Measurements from ENCODE around the gene PAK4.
"Not testable (repeated sequence)": the region's sequence is repeated elsewhere in the genome, so short reads cannot be mapped to it uniquely, and the experiment has no call there.

Gene PAK4

GRCh38 chr19:39100500-39101166 lies 25.0 kb upstream of the PAK4 start:
- no peak for DNase-seq (ENCODE audit: low read depth)

DNA sequence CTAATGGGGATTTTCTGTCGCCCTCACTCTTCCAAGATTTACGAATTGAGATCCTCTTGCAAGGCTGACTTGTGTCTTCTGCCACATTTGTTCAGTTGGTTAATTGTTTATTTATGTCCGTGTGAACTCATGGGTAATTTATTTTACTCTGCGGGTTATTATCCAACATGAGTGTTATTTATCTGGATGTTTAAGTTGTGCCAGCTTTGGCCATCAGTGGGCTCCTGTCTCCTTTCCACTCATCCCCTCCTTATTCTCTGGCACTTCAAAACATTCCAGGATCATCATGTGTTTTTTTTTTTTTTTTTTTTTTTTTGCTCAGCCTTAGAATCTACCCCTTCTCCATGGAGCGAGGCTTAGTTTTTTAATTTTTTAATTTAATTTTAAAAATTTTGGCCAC lies 22.4 kb upstream of the PAK4 start:
- DNase-seq (ENCODE audit: low read depth): no peak

DNA sequence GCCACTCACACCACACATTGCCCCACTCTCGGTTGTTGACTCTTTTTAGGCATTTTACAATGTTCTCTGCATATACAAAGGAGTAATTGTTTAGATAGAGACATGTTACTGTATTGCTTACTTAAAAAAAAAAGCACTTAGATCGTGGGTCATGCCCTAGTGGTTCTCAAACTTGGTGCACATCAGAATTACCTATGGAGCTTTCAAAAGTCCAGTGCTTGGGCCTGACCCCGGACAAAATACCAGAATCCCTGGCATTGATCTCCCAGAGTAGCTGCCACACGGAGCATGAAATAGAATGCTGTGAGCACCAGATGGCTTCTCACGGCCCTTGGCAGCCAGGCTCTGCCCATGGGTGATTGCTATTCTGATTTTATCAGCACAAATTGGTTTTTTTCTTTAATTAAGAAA lies 21.4 kb upstream of the PAK4 start:
- DNase-seq (ENCODE audit: low read depth): no peak

DNA sequence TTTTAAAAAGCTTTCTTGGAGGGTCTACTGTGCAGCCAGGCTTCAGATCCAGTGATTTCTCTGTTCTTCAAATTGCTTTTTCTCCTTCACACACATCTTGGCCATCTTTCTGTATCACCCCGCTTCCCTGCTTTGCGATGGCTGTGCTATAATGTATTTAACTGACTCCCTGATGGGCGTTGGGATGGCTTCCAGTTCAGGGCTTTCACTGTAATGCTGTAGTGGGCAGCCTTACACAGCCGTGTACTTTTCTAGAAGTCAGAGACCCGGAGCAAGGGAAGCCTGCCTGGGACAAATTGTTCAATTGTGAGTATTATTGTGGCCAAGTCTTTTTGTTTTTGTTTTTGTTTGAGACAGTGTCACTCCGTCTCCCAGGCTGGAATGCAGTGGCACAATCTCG lies 19.4 kb upstream of the PAK4 start:
- DNase-seq (ENCODE audit: low read depth): no peak

DNA sequence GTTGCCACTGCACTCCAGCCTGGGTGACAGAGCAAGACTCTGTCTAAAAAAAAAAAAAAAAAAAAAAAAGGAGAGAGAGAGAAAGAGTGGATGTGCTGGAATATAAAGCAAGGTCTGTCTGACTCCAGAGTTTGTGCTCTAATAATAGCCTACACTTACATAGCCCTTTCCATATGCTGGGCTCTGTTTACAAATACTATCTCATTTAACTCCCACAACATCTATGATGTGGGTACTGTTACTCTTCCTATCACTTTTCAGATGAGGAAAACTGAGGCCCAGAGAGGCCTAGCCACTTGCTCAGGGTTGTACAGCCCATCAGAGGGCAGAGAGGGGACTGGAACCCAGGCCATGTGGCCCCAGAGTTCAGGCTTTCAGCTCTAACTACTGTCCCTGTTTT lies 15.9 kb upstream of the PAK4 start:
- DNase-seq (ENCODE audit: low read depth): no peak

DNA sequence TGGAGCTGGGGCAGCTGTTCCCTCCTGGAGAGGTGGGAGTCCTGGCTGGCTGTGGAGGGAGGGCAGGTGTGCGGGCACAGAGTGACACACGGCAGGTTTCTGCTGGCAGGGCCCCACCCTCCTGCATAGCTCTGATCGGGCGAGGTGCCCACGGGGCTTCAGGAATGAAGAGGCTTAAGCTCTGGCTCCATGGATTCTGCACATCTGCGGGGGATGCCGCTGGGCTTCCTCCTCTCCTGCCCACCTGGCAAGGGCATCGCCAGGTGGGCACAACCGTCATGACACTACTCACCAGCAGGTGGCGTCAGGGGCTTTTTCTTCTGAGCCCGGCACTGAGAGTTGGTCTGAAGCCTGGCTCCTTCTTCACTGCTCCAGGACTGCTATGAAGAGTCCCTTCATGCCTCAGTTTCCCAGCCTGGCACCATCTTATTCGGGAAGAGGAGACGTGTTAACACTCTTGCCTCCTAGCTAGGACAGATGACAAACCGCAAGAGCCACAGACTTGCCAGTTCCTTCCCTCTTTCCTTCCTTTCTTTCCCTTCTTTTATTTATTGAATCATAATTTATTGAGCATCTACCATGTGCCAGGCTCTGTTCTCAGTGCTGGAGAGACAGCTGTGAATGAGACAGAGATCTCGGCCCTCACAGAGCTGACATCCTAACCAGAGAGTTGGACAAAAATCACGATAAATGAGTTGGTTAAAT lies 15.2 kb upstream of the PAK4 start:
- peak; percentile 63 for DNase-seq (ENCODE audit: low read depth)

DNA sequence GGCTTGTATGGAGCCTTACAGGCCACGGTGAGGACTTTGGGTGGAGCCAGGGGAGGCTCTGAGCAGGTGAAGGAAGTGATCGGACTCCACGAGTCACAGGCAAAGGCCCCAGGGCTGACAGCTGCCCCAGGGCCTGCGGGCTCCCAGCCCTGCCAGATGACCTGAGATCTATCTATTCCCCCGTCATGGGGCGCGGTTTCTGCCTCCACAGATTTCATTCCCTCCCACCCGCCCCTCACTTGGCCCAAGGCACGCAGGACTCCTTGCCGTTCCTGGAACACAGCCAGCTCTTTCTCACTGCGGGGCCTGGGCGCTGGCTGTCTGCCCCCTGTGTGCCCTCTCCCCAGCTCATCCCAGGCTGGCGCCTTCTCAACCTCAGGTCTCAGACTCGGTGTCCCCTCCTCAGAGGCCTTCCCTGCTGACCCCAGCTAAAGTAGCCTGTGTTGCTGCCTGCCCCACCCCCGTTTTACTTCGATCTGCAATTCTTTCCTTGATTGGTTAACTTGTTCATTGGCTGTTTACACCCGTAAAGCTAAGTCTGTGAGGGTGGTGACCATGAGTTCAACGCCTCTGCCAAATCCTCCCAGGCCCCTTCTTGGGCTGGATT lies 13.9 kb upstream of the PAK4 start:
- no peak for DNase-seq (ENCODE audit: low read depth)

DNA sequence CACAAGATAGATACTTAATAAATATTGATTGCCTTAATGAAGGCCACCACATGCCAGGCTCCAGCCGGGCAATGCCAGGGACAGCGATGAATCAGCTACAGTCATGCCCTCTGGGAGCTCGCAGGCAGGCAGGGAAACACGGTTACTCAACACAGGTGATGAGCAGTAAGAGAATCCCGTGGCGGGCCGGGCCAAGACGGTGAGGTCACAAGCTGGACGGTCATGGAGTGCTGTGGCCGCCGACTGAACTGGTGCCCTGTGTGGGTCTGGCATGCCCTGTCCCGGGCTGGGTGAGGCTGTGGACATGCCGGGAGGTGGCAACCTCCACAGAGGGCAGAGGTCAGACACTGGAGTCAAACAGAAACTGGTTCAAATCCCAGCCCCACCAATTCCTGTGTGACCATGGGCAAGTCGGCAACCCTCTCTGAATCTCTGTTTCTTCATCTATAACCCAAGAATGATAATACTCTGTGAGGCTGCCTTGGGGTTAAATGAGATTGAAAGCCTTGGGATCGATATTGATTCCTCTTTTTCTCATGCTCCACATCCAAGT lies 13.2 kb upstream of the PAK4 start:
- DNase-seq (ENCODE audit: low read depth): peak; percentile 71

DNA sequence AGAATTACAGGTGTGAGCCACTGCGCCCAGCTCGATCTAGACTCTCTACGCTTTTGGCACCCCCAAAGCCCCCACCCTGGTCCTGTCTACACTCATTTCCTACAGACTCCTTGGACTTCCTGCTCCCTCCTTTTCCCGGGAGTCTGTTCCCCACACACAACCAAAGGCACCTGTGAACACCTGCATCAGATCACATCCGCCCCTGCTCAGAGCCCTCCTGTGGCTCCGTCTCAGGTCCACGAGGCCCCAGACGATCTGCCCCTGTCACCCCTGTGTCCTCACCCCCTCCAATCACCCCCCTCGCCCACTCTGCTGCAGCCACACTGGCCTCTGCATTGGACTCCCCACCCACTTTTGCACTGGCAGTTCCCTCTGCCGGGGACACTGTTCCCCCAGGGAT lies 12.4 kb upstream of the PAK4 start:
- DNase-seq (ENCODE audit: low read depth): no peak

GRCh38 chr19:39115105-39115847 lies 10.3 kb upstream of the PAK4 start:
- DNase-seq (ENCODE audit: low read depth): no peak

DNA sequence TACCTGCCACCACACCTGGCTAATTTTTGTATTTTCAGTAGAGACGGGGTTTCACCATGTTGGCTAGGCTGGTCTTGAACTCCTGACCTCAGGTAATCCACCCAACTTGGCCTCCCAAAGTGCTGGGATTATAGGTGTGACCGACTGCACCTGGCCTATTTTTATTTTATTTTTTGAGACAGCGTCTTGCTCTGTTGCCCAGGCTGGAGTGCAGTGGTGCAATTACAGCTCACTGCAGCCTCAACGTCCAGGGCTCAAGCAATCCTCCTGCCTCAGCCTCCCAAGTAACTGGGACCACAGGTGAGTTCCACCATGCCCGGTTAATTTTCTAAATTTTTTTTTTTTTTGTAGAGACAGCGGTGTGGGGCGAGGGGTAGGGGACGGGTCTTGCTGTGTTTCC lies 8.6 kb upstream of the PAK4 start:
- DNase-seq (ENCODE audit: low read depth): not testable (repeated sequence)

DNA sequence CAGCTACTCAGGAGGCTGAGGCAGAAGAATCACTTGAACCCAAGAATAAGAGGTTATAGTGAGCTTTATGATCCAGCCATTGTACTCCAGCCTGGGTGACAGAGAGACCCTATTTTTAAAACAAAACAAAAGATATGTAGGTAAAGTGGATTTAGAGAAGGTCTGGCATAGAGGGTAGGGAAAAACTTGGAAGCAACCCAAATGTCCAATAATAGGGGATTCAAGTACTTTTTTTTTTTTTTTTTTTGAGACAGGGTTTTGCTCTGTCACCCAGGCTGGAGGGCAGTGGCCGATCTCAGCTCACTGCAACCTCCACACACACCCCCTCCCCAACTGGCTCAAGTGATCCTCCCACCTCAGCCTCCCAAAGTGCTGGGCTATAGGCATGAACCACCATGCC lies 5.8 kb upstream of the PAK4 start:
- DNase-seq (ENCODE audit: low read depth): no peak

DNA sequence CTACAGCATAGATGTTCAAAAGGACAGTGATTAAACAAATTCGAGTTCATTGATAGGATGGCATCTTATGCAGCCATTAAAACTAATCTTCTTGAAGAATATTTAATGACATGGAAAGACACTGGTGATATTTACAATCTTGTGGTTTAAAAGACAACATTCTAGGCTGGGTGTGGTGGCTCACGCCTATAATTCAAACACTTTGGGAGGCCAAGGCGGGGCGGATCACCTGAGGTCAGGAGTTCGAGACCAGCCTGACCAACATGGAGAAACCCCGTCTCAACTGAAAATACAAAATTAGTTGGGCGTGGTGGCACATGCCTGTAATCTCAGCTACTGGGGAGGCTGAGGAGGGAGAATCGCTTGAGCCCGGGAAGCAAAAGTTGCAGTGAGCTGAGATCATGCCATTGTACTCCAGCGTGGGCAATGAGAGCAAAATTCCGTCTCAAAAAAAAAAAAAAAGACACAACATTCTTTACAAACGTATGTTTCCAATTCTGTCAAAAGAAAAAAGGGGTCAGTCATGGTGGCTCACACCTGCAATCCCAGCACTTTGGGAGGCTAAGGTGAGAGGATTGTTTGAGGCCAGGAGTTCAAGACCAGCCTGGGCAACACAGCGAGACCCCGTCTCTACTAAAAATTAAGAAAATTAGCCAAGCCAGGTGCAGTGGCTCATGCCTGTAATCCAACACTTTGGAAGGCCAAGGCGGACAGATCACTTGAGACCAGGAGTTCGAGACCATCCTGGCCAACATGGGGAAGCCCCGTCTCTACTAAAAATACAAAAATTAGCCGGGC lies 2.5 kb upstream of the PAK4 start:
- DNase-seq (ENCODE audit: low read depth): no peak

DNA sequence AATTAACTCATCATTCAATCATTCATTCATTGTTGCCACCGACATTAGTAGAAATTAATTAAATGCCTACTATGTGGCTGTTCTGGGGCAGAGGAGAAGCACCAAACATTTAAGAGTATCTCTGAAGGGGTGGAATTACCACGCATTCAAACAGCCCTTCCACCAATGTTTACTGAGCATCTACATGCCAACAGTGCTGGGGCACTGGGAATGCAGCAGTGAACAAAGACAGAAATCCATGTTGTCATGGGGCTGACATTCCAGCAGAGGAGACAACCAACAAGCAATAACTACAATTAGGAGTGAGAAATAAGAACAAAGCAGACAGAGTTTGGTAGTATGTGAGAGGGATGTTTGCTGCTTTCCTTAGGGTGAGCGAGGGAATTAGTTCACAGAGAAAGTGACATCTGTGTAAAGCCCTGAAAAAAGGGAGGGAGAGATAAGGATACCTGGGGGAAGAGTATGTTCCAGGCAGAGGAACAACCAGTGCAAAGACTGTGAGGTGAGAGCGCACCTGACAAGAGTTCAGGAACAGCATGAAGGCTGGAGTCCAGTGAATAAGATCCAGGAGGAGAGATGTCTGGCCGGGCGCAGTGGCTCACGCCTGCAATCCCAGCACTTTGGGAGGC lies 1.3 kb upstream of the PAK4 start:
- no peak for DNase-seq (ENCODE audit: low read depth)

DNA sequence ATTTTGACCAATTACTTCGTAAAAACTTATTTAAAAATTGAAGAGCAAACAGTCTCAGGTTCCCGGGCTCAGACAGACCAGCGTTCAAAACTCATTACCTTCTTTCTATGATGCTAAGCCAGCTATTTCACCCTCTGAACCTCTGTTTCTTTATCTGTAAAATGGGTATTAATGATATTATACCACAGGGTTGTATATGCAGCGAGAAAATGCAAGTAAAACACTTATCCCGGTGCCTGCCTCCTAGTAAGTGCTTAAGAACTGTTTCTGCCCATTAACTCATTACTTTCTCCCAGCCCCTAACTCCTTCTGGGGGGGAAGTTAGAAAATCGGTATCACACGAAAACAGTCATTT lies 410 bp upstream of the PAK4 start:
- no peak for DNase-seq (ENCODE audit: low read depth)

GRCh38 chr19:39126312-39127187 lies 964 bp downstream of the PAK4 start:
- DNase-seq (ENCODE audit: low read depth): peak; percentile 24

- no peak for DNase-seq (ENCODE audit: low read depth)
Observed at GRCh38 chr19:39127812-39128515, 2.4 kb downstream of the PAK4 start.

GRCh38 chr19:39128516-39129079 lies 3.0 kb downstream of the PAK4 start:
- DNase-seq (ENCODE audit: low read depth): no peak

DNA sequence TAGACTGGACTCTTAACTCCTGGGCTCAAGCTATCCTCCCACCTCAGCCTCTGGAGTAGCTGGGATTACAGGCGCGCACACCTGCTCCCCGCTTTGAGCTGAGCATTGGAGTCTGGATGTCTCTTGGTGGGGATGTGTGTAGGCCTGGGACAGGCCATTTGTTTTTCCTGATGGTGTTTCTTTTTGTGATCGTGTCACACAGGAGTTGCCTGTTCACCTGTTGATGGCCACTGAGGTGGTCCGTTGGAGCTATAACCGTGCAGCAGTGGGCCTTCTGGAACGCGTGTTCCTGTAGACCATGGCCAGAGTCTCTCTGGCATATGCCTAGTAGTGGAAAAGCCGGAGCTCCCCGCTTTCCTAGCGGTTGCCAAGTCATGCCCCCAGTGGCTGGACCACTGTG lies 3.5 kb downstream of the PAK4 start:
- no peak for DNase-seq (ENCODE audit: low read depth)

Measured in ELR (cell line).